Measurements from ENCODE around the gene SLC23A3.

- TF ChIP-seq CTCF (IDR thresholded peaks at IDR 0.05) (no peak), POLR2A (IDR thresholded peaks at IDR 0.05) (no peak)
Observed at GRCh38 chr2:219140722-219141121, 29.1 kb downstream of the SLC23A3 start.
